ENCODE data around the gene NELL1.

GRCh38 chr11:21026685-21027084 lies 357.3 kb downstream of the NELL1 start:
- TF ChIP-seq CTCF (IDR thresholded peaks at IDR 0.05) (no peak), POLR2AphosphoS5 (IDR thresholded peaks at IDR 0.05) (no peak), POLR2A (IDR thresholded peaks at IDR 0.05) (no peak)

All from transverse colon (tissue), 4 donors.